Neural progenitor cell (in vitro differentiated cells): Measurements from ENCODE around the gene NOP53.

ENCODE experiments used
- EZH2 ChIP-seq: fragments of 200-600 bp; sonication (generic); IDR thresholded peaks from 2 replicates; pipeline ENCODE4 v1.6.1; 2017; ENCODE audit warnings: antibody characterized with exemption, mild to moderate bottlenecking, moderate library complexity
- EZH2phosphoT487 ChIP-seq: fragments of 200-600 bp; sonication (generic); IDR thresholded peaks from 2 replicates; pipeline ENCODE4 v1.6.1; 2017; ENCODE audit warnings: antibody characterized with exemption
- TF ChIP-seq, protein P1 (sequence below): fragments of 200-600 bp; sonication (generic); IDR thresholded peaks from 2 replicates; pipeline ENCODE4 v1.5.1; 2017; ENCODE audit warnings: antibody characterized with exemption, mild to moderate bottlenecking

DNA sequence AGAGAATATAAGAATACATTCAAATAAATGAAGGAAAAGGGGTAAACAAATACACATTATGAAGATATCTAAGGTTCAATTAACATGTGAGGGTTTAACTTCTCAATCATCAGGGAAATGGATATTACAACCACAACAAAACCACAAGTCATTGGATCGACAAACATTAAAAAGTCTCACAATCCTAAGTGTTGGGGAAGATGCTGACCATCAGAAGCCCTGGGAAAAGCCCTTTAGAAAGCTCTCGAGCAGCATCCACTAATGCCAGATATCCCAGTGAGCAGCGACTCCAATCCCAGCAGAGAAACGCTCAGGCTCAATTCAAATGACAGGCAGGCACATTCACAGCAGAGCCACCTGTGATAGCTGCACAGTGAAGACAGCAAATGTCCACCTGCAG lies 55.9 kb downstream of the NOP53 start:
- TF ChIP-seq, protein P1, sequence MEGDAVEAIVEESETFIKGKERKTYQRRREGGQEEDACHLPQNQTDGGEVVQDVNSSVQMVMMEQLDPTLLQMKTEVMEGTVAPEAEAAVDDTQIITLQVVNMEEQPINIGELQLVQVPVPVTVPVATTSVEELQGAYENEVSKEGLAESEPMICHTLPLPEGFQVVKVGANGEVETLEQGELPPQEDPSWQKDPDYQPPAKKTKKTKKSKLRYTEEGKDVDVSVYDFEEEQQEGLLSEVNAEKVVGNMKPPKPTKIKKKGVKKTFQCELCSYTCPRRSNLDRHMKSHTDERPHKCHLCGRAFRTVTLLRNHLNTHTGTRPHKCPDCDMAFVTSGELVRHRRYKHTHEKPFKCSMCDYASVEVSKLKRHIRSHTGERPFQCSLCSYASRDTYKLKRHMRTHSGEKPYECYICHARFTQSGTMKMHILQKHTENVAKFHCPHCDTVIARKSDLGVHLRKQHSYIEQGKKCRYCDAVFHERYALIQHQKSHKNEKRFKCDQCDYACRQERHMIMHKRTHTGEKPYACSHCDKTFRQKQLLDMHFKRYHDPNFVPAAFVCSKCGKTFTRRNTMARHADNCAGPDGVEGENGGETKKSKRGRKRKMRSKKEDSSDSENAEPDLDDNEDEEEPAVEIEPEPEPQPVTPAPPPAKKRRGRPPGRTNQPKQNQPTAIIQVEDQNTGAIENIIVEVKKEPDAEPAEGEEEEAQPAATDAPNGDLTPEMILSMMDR, result no peak
- TF ChIP-seq EZH2phosphoT487 (no peak), EZH2 (no peak)
